Keratinocyte (primary cell): ENCODE data around the gene FZR1.

Experiments used
- CTCF ChIP-seq, 3 experiments: IDR thresholded peaks in 1 of 3; conservative IDR thresholded peaks in 1 of 3; optimal IDR thresholded peaks in 1 of 3; 2 replicates in 2 of 3; 3 replicates in 1 of 3; pipeline versions ENCODE3 to v1.5.1; 2011; ENCODE audit warnings: low read length in 3 of 3, mild to moderate bottlenecking in 3 of 3, moderate library complexity in 2 of 3, control low read depth in 1 of 3, inconsistent platforms in 1 of 3; ENCODE audit not compliant: insufficient read depth in 2 of 3; ENCODE audit errors: extremely low read depth in 1 of 3
- EZH2 ChIP-seq: IDR thresholded peaks from one replicate; pipeline ENCODE4 v1.6.1; 2012; ENCODE audit warnings: inconsistent platforms, mild to moderate bottlenecking, low read length, moderate library complexity

- no peak for TF ChIP-seq CTCF (optimal IDR thresholded peaks at IDR 0.05 in 1 of 3, IDR thresholded peaks at IDR 0.05 in 1 of 3, conservative IDR thresholded peaks at IDR 0.05 in 1 of 3; ENCODE audit: extremely low read depth in 1 of 3, insufficient read depth in 2 of 3, low read length in 3 of 3)
- TF ChIP-seq EZH2: no peak
Measured at GRCh38 chr19:3513229-3514140, 7.4 kb downstream of the FZR1 start.
